Ovary (tissue), 3 donors: ENCODE results near the gene OTOS.

ENCODE experiments used
- CTCF ChIP-seq, 3 donors: fragments of 450-650 bp in 2 of 3; fragments of 200-600 bp in 1 of 3; IDR thresholded peaks; one replicate each; pipeline versions ENCODE4 v1.5.1 to v1.8.0; 2016 to 2022; ENCODE audit warnings: antibody characterized with exemption in 3 of 3, mild to moderate bottlenecking in 1 of 3
- EP300 ChIP-seq: sonication (generic); formaldehyde crosslinking; IDR thresholded peaks from one replicate; pipeline ENCODE4 v1.6.1; 2017; ENCODE audit warnings: antibody characterized with exemption
- donor health status: DM: no; HTN: no; CAD: no.

GRCh38 chr2:240170354-240170735 lies 29.9 kb upstream of the OTOS start:
- TF ChIP-seq EP300 (no peak), CTCF (IDR thresholded peaks at IDR 0.05) (no peak)
